OCI-LY3 (cell line): ENCODE measurements around the gene MFRP.

Source experiments
- H2AFZ ChIP-seq: fragments of 200-600, 300-600 bp; shearing (Covaris generic); 2 replicates; pipeline ENCODE4 v1.6.0; 2014; ENCODE audit warnings: antibody characterized with exemption, low read depth, low read length
- H3K27ac ChIP-seq: fragments of 200-600, 300-600 bp; sonication (generic); 2 replicates; pipeline ENCODE4 v1.5.1; 2014; ENCODE audit warnings: mild to moderate bottlenecking, low read length, moderate library complexity, mixed read lengths
- H3K27me3 ChIP-seq: fragments of 200-600, 300-600 bp; sonication (generic); 2 replicates; pipeline ENCODE4 v1.6.1; 2014; ENCODE audit warnings: low read depth, low read length, mixed read lengths
- H3K36me3 ChIP-seq: fragments of 200-600, 300-600 bp; sonication (generic); replicated peaks from 2 replicates; pipeline ENCODE3; 2014; ENCODE audit warnings: low read depth, low read length, mixed read lengths
- H3K4me1 ChIP-seq: fragments of 300-600, 200-600 bp; sonication (generic); 2 replicates; pipeline ENCODE4 v1.6.1; 2014; ENCODE audit warnings: low read length, mixed read lengths
- H3K4me2 ChIP-seq: fragments of 200-600, 300-600 bp; sonication (generic); 2 replicates; pipeline ENCODE4 v1.6.1; 2014; ENCODE audit warnings: low read length, mixed read lengths
- H3K4me3 ChIP-seq: fragments of 300-600, 200-600 bp; sonication (generic); 2 replicates; pipeline ENCODE4 v1.5.1; 2014; ENCODE audit warnings: antibody characterized with exemption, mild to moderate bottlenecking, low read length, moderate library complexity
- H3K79me2 ChIP-seq: fragments of 300-600, 200-600 bp; shearing (Covaris generic); 2 replicates; pipeline ENCODE4 v1.6.1; 2014; ENCODE audit warnings: mild to moderate bottlenecking, low read length, mixed read lengths
- H3K9ac ChIP-seq: fragments of 300-600, 200-600 bp; shearing (Covaris generic); 2 replicates; pipeline ENCODE4 v1.6.0; 2014; ENCODE audit warnings: mild to moderate bottlenecking, low read length, moderate library complexity
- H3K9me3 ChIP-seq: fragments of 200-600, 300-600 bp; shearing (Covaris generic); 2 replicates; pipeline ENCODE4 v1.6.1; 2014; ENCODE audit warnings: low read length, mixed read lengths; ENCODE audit not compliant: insufficient read depth
- H4K20me1 ChIP-seq: fragments of 200-600, 300-600 bp; sonication (generic); 2 replicates; pipeline ENCODE4 v1.6.1; 2016; ENCODE audit warnings: low read length, mixed read lengths; ENCODE audit not compliant: insufficient read depth
- CTCF ChIP-seq: fragments of 200-600, 300-600 bp; sonication (generic); IDR thresholded peaks from 2 replicates; pipeline ENCODE4 v1.5.1; 2014; ENCODE audit warnings: antibody characterized with exemption, low read length, low read depth
- EZH2phosphoT487 ChIP-seq: fragments of 200-600 bp; shearing (Covaris generic); IDR thresholded peaks from 2 replicates; pipeline ENCODE4 v1.6.1; 2018; ENCODE audit warnings: antibody characterized with exemption, mixed run types, low read depth

Gene MFRP

GRCh38 chr11:119374632-119375336, 28.3 kb upstream of the MFRP start:
- Histone ChIP-seq H3K4me3 (no peak overlapping the region), H3K4me1 (peaks cover 15% of the 10 kb centered on the region), H3K4me2 (peak overlapping the region; percentile 27; the same call in 1 of the 2 replicates), H3K36me3 (no peaks in the 10 kb centered on the region), H3K27me3 (peaks cover 3% of the 10 kb centered on the region; the same call in 1 of the 2 replicates), H3K27ac (no peak overlapping the region), H3K79me2 (no peaks in the 10 kb centered on the region), H2AFZ (no peak overlapping the region), H4K20me1 (no peaks in the 10 kb centered on the region), H3K9ac (no peak overlapping the region), H3K9me3 (no peaks in the 10 kb centered on the region)
- no peak for TF ChIP-seq CTCF
- TF ChIP-seq EZH2phosphoT487, result no peak

DNA sequence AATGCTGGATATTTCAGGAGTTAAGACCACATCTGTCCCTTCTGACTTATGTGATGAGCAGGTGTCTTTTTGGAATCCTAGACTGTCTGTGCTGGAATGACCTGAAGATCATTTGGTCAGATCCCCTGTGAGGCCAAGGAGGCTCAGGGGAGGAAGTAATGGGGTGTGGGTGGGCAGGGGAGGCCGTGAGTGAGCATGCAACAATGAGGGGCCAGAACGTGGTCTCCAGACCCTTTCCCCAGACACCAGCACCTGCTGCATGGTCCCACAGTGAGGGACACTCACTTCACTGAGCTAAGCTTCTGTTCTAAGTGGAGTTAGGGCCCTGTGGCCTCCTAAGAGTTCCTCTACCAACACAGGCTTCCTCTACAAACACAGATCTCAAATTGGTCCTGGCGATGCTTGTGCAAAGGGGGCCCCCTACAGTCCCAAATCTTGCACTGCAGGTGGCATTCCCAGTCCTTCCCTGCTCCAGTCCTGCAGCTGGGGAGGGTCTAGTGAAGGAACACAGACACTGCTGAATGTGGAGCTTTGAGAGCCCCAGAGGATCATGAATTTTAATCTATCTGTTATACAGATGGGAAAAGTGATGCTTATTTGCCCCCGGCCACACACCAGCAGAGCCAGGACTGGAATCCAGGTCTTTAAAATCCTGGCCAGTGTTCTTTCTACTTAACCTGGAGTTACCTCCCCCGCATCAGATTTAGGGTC, 27.6 kb upstream of the MFRP start:
- H3K4me3 ChIP-seq, result no peak overlapping the region
- peak overlapping the region; percentile 47; the same call in 1 of the 2 replicates for H2AFZ ChIP-seq
- no peak overlapping the region for H3K27ac ChIP-seq
- H3K9ac ChIP-seq, result no peak overlapping the region
- peaks cover 3% of the 10 kb centered on the region; the same call in 1 of the 2 replicates for H3K27me3 ChIP-seq
- H3K4me2 ChIP-seq, result 0 out of 2 replicates have a peak overlapping the region, but pooled peaks have one; percentile 27
- H3K79me2 ChIP-seq, result no peaks in the 10 kb centered on the region
- TF ChIP-seq EZH2phosphoT487, result no peak
- TF ChIP-seq CTCF, result peak; percentile 87
- no peaks in the 10 kb centered on the region for H3K9me3 ChIP-seq
- H4K20me1 ChIP-seq, result no peaks in the 10 kb centered on the region
- peaks cover 15% of the 10 kb centered on the region for H3K4me1 ChIP-seq
- H3K36me3 ChIP-seq, result no peaks in the 10 kb centered on the region

GRCh38 chr11:119373059-119373920, 26.8 kb upstream of the MFRP start:
- Histone ChIP-seq H3K9ac (no peak overlapping the region), H2AFZ (0 out of 2 replicates have a peak overlapping the region, but pooled peaks have one; percentile 47), H3K4me2 (no peak overlapping the region), H3K27me3 (peaks cover 6% of the 10 kb centered on the region), H3K4me3 (no peak overlapping the region), H3K27ac (no peak overlapping the region), H3K79me2 (no peaks in the 10 kb centered on the region), H3K36me3 (no peaks in the 10 kb centered on the region), H3K4me1 (peaks cover 15% of the 10 kb centered on the region), H4K20me1 (no peaks in the 10 kb centered on the region), H3K9me3 (no peaks in the 10 kb centered on the region)
- TF ChIP-seq CTCF (no peak), EZH2phosphoT487 (no peak)
